ENCODE results near the gene ORC2.

DNA sequence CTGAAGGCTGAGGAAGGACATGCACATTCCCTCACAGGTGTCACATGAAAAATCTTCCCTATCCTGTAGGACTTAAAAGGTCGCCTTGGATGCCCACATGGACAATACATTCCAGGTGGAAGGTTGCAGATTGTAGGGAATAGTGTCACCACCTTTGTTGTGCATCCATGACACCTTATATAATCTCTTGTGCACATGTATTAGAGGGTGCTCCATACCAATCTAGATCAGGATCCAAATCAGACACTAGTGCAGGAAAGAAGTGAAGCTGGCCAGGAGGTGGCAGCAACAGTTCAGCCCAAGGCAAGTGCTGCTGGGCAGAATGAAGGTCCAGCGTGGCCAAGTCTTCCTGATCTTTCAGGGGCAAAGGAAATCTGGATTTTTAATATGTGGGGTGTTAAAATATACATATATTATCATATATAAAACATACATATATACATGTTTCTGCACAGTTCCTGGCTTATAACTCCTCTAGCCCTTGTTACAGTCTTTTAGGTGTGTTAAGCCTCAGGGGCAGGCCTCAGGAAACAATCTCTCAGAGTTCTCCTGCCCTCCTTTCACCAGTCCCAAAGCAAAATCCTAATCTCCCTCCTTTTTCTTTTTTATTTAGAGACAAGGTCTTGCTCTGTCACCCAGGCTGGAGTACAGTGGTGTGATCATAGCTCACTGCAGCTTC, 57.7 kb downstream of the ORC2 start:
- no peak for TF ChIP-seq EZH2 (IDR thresholded peaks at IDR 0.05; ENCODE audit: insufficient read depth, low read length)
- TF ChIP-seq, protein P1, sequence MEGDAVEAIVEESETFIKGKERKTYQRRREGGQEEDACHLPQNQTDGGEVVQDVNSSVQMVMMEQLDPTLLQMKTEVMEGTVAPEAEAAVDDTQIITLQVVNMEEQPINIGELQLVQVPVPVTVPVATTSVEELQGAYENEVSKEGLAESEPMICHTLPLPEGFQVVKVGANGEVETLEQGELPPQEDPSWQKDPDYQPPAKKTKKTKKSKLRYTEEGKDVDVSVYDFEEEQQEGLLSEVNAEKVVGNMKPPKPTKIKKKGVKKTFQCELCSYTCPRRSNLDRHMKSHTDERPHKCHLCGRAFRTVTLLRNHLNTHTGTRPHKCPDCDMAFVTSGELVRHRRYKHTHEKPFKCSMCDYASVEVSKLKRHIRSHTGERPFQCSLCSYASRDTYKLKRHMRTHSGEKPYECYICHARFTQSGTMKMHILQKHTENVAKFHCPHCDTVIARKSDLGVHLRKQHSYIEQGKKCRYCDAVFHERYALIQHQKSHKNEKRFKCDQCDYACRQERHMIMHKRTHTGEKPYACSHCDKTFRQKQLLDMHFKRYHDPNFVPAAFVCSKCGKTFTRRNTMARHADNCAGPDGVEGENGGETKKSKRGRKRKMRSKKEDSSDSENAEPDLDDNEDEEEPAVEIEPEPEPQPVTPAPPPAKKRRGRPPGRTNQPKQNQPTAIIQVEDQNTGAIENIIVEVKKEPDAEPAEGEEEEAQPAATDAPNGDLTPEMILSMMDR (IDR thresholded peaks at IDR 0.05; ENCODE audit: insufficient read depth, low read depth, low read length) = peak; percentile 76

All from astrocyte (in vitro differentiated cells and primary cell).